NCI-H526 treated with DMSO at 0.1 percent for 48 hours (cell line): Measurements from ENCODE around the gene KCTD10.
A peak's percentile ranks its signal among the peaks of the same experiment; 100 is the strongest.

ENCODE experiments used
- DNase-seq: peaks from one replicate; lab custom pipeline; 2025; lab: John Stamatoyannopoulos, UW

Gene KCTD10, protein sequence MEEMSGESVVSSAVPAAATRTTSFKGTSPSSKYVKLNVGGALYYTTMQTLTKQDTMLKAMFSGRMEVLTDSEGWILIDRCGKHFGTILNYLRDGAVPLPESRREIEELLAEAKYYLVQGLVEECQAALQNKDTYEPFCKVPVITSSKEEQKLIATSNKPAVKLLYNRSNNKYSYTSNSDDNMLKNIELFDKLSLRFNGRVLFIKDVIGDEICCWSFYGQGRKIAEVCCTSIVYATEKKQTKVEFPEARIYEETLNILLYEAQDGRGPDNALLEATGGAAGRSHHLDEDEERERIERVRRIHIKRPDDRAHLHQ

DNA sequence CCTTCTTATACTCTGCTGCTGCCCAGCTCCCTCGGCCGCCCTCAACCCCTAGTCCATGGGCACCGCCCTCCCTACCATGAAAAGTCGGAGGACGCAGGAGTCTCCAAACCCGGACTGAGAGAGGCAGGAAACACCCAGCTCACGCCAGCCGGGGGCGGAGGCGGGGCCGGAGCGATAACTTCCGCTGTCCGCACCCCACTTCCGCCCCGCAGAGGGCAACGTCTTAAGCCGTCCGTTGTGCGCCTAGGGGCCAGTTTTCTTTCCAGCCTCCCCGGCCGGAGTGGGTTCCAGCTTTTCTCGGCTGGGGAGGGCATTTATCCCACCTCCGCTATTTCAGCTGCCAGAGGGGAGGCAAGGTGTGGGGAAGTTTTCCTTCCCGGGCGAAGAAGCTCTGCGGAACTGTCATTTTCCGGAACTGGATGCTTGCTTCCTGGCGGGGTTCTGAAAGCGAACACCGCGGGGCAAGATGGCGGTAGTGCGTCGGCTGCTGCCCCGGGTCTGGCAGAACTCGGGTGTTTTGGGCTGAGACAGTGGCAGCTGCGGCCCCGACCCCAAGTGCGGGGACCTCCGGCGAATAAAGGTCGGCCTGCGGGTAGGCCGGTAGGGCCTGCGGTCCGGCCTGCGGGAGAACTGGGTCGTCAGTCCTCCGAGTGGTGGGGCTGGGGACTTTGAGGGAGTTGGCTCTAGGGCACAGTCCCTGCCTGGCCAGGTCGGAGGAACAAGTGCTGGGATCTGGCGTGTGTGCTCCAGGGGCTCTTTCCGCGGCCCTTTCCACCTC lies at the start of gene KCTD10, which contains the start of gene UBE3B:
Gene KCTD10 (minus strand): TSS at position 116 of the 778 bp plus-strand sequence. CDS start 38 bp downstream, at position 78.
Gene UBE3B (plus strand): TSS at position 450 of the 778 bp plus-strand sequence. CDS start 5,918 bp downstream, outside the sequence.
- peak; percentile 60 for DNase-seq

DNA sequence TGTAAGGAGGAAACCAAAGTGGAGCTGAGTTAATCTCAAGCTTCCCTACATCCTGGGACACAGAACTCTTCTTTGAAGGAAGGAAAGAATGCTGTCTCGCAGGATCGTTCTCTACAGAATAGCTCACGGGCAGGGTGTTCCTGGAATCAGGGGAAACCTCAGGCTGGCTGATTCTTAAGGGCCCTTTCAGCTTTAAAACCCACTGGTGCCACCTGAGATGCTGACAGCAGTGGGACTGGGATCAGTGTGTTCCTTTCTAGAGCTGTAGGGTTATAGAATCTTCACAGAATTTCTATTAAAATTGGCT lies 48.1 kb upstream of the KCTD10 start:
- DNase-seq: no peak

GRCh38 chr12:109524466-109525278 lies 47.6 kb upstream of the KCTD10 start:
- DNase-seq: no peak

DNA sequence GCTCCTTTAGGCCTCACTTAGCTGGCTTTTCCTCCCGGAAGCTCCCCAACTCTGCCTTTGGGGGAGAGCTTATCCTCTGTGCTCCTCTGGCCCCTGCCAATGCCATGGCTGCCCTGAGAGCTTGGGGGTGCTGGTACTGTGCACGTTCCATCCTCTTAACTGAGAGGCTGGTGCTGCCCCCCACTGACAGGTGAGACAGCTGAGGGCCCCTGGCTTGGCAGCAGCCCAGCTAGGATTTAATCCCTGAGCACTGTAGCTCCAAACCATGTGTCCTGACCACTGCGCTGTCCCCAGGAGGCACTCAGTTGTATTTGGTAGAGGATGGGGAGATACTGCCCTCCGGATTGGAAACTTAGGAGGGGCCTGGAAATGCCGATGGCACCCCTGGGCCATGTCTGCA lies 46.4 kb upstream of the KCTD10 start:
- no peak for DNase-seq

GRCh38 chr12:109523071-109523470 lies 46.0 kb upstream of the KCTD10 start:
- DNase-seq: no peak

DNA sequence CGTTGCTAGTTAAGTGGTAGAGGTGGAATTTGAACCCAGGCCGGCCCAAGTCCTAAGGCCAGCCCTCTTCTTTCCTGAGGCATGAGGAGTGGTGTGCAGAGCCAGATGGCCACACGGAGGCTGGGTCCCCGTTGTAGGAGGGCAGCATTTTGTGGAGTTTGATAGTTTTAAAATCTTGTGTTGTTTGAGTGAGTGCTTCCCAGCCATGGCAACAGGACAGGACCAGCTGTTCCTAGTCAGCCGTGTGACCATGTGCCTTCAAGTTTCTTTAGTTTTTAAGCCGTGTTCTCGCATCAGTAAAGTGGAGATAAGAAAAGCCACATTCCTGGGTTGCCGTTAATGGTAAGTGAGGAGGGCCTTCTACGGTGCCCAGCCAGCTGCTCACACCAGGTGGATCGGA lies 44.7 kb upstream of the KCTD10 start:
- no peak for DNase-seq

- DNase-seq: no peak
Measured at GRCh38 chr12:109519787-109520186, 42.7 kb upstream of the KCTD10 start.

GRCh38 chr12:109518820-109519665 lies 41.9 kb upstream of the KCTD10 start:
- peak; percentile 49 for DNase-seq

- no peak for DNase-seq
Measured at GRCh38 chr12:109517619-109518018, 40.5 kb upstream of the KCTD10 start.

DNA sequence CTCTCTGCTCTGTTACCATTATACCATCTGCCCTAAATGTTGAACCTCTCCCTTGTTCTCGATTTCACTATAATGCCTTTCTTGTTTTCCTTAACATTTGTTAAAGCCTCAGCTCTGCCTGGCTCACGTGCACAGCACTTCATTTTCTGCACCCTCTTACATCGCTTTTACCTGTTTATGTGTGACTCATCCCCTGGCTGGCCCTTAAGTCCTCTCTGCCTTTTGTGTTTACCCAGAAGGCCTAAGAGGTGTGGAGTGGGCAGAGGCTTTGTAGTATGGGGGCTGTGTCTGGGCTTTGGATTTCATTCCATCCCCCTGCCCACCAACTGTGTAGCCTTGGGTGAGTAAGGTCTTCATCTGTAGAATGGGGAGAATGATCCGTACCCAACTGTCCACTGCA lies 36.9 kb upstream of the KCTD10 start:
- no peak for DNase-seq

- no peak for DNase-seq
Measured at GRCh38 chr12:109513051-109513450, 36.0 kb upstream of the KCTD10 start.

GRCh38 chr12:109512608-109513007 lies 35.5 kb upstream of the KCTD10 start:
- no peak for DNase-seq

GRCh38 chr12:109510196-109510595 lies 33.1 kb upstream of the KCTD10 start:
- no peak for DNase-seq

DNA sequence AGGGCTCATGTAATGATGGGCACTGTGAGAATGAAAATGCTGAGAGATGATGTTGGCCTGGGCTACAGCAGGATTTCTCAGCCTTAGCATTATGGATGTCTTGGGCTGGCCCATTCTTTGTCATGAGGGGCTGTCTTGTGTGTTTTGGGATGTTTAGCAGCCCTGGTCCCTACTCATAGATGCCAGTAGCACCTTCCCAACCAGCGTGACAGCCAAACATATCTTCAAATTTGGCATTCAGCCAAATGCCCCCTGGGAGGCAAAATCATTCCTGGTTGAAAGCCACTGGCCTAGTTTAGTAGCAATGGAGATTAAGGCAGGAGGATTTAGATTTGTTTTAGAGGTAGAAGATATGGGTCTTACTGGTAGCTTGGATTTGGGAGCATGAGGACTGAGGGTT lies 27.0 kb upstream of the KCTD10 start:
- no peak for DNase-seq

DNA sequence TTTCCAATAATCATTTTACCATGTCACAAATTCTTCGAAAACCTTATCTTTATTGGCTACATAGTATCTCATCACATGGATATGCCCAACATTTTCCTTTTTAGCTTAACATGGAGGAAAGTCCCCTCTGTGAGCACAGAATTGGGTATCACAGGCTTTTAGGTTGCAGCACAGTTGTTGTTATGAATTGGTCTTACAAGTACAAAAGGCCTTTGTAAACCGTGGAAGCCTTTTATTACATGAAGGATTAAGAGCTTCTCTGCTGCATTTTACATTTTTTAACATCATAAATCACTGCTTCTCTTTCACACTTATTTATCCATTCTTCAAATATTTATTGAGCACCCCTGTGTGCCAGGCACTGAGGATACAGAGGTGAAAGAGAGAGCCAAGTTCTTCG lies 26.5 kb upstream of the KCTD10 start:
- no peak for DNase-seq

DNA sequence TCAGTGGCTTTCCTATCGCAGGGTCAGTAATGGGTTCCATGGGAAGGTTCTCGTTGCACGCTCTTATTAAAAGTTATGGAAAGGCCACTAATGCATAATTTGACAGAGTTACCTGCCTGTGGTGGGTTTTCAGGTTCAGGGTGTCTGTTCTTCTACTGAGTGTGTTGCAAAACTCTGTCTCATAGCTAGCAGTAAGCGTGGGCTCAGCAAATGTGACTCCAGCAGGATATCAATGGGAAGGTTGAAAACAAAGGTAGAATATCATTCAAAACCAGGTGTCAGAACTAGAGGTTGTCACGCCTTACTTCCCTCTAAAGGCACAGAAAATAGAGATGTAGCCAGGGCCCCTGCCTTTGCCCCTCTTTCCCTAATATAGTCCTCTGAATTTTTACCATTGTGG lies 25.2 kb upstream of the KCTD10 start:
- DNase-seq: no peak

DNA sequence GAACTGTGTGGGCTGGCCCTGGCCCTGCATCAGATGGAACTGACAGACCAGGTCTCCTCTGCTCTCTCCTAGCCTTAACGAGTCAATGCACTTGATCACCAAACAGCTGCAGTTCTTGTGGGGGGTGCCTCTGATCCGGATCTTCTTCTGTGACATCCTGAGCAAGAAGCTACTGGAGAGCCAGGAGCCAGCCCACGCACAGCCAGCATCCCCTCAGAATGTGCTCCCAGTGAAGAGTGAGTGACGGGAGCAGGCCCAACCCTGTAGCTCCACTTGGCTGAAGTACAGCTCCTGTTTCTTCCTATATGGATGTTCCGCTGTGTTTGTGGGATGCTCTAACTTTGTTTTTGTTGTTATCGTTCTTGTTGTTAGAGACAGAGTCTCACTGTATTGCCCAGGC lies 24.2 kb upstream of the KCTD10 start:
- DNase-seq: no peak

DNA sequence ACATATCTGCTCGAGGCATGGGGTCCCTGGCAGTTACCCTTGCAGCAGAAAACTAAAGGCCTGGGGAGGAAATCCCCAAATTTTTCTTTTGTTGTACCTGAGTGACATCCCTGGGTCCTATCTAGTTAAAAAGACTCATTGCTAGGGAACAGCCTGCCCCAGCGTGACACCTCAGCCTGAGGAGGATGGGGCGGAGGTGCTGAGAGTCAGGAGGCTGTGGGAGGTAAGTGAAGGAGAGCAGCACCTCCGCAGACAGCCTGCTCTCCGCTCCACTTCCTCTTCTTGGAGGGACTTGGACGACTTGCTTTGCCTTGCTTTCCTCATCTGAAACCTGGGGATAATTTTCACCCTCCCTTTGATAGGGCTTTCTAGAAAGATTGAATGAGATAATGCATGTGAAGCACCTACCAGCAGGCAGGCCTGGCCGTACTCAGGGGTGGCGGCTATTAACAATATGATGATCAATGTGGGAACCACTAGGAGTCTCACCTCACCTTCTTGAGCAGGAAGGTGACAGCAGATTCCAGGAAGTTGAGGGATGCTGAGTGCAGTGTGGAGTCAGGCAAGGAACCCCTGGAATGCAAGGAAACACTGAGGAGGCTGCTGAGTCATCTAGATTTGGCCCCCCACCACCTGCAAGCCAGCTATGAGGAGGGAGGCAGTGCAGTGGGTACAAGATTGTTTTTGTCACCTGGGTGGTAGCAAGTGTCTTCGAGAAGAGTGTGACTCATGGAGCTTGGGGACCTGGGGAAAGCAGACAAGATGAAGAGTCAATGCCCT lies 23.5 kb upstream of the KCTD10 start:
- no peak for DNase-seq

GRCh38 chr12:109497675-109498074 lies 20.6 kb upstream of the KCTD10 start:
- DNase-seq: no peak

DNA sequence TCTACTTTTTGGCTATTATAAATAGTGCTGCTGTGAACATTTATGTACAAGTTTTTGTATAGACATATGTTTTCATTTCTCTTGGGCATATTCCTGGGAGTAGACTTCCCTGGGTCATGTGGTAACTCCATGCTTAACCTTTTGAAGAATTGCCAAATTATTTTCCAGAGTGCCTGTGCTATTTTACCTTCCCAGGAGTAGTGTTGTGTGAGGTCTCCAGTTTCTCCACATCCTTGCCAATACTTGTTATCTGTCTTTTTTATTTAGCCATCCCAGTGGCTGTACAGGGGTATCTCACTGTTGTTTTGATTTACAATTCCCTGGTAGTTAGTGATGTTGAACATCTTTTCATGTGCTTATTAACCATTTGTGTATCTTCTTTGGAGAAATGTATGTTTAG lies 19.2 kb upstream of the KCTD10 start:
- no peak for DNase-seq

DNA sequence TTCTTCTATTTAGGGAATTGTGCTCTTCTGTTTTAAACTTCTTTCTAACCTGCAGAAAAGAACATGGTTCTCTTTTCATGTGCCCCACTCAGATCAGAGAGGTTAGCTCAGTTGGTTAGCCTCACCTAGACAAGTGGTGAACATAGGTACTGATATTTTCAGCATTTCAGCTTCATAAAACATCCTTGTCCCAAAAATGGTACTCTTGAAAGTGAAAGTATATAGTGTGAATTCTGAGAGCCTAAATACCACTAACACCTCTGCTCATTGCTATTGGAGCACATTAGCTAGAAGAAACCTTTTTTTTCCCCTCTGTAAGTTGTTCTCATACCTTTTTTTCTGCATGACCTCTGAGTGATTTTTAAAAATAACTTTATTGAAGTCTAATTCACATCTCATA lies 17.9 kb upstream of the KCTD10 start:
- no peak for DNase-seq
